GM12878 (cell line): ENCODE results near the gene TMED5. TPM values are rescaled to one million over a fixed set of nuclear protein-coding genes. Genes with fewer than 3 reads are reported as not detected.

Source experiments
- ATAC-seq: fragments of 200-7000 bp; cut with Tn5 transposase; 3 replicates; pipeline ENCODE4 v1.9.1; 2020; ENCODE audit warnings: mild to moderate bottlenecking, moderate library complexity
- BruUV-seq: library from RNA; stranded (reverse); fragments of 400-500 nt; replicated peaks from 2 replicates; lab custom pipeline; 2021; lab: Mats Ljungman, UMichigan
- CTCF ChIA-PET: fragments of 300-600 bp; sonication (Branson Sonifier 250); formaldehyde crosslinking; extraction: SDS; loops from one replicate; lab custom pipeline; 2021; ENCODE audit warnings: inconsistent platforms; lab: Yijun Ruan, JAX
- POLR2A ChIA-PET: fragments of 350-600 bp; formaldehyde crosslinking; extraction: SDS; loops from one replicate; lab custom pipeline; 2021; ENCODE audit warnings: inconsistent platforms; lab: Charles Lee
- RAD21 ChIA-PET: fragments of 300-600 bp; sonication (Branson Sonifier 250); formaldehyde crosslinking; loops from one replicate; lab custom pipeline; 2023; ENCODE audit warnings: antibody characterized with exemption; ENCODE audit not compliant: unreplicated experiment; lab: Charles Lee
- SMC1A ChIA-PET: fragments of 300-600 bp; sonication (Branson Sonifier 250); formaldehyde crosslinking; loops from one replicate; lab custom pipeline; 2023; ENCODE audit not compliant: unreplicated experiment, uncharacterized antibody; lab: Charles Lee
- DNase-seq: peaks from one replicate; pipeline ENCODE4 v3.0.0-alpha.2; 2011; ENCODE audit warnings: low read depth, low spot score
- FAIRE-seq: peaks from 3 replicates; lab custom pipeline; 2011; peaks lifted over from hg19 to GRCh38; lab: Jason Lieb, UNC
- H2AFZ ChIP-seq: 2 replicates; pipeline ENCODE4 v1.6.0; 2011; ENCODE audit warnings: low read depth, low read length, control low read depth; ENCODE audit not compliant: control insufficient read depth
- H3K27ac ChIP-seq: 2 replicates; pipeline ENCODE4 v1.5.1; 2011; ENCODE audit warnings: control low read depth; ENCODE audit not compliant: control insufficient read depth, insufficient read depth
- H3K27me3 ChIP-seq, 2 experiments: replicated peaks in 1 of 2; 2 replicates each; pipeline versions ENCODE4 v1.6.0 to v1.6.1; 2011; ENCODE audit warnings: low read length in 1 of 2; ENCODE audit not compliant: control insufficient read depth in 2 of 2, insufficient read depth in 2 of 2
- H3K36me3 ChIP-seq, 2 experiments: 2 replicates each; pipeline ENCODE4 v1.5.1; 2011; ENCODE audit warnings: low read length in 1 of 2; ENCODE audit not compliant: control insufficient read depth in 2 of 2, insufficient read depth in 2 of 2
- H3K4me1 ChIP-seq: 2 replicates; pipeline ENCODE4 v1.6.1; 2011; ENCODE audit warnings: mild to moderate bottlenecking, low read length, moderate library complexity, mixed read lengths; ENCODE audit not compliant: control insufficient read depth, insufficient read depth
- H3K4me2 ChIP-seq: 2 replicates; pipeline ENCODE4 v1.6.0; 2011; ENCODE audit warnings: control low read depth; ENCODE audit not compliant: control insufficient read depth, insufficient read depth
- H3K4me3 ChIP-seq: fragments of 200-600 bp; sonication (generic); 2 replicates; pipeline ENCODE4 v1.5.1; 2016
- H3K79me2 ChIP-seq: 2 replicates; pipeline ENCODE4 v1.6.0; 2011; ENCODE audit warnings: low read length; ENCODE audit not compliant: control insufficient read depth, insufficient read depth
- H3K9ac ChIP-seq: 2 replicates; pipeline ENCODE4 v1.8.0; 2011; ENCODE audit warnings: low read length, control low read depth, mixed read lengths; ENCODE audit not compliant: control insufficient read depth, insufficient read depth
- H3K9me3 ChIP-seq: replicated peaks from 3 replicates; pipeline ENCODE4 v1.5.1; 2011; ENCODE audit warnings: mild to moderate bottlenecking, low read length; ENCODE audit not compliant: control insufficient read depth, insufficient read depth
- H4K20me1 ChIP-seq: 2 replicates; pipeline ENCODE4 v1.6.0; 2011; ENCODE audit not compliant: control insufficient read depth, insufficient read depth
- CBX5 ChIP-seq: sonication (generic); IDR thresholded peaks from 2 replicates; pipeline ENCODE4 v1.6.1; 2016; ENCODE audit warnings: low read depth, moderate library complexity, mild to moderate bottlenecking, inconsistent platforms
- CEBPZ ChIP-seq: fragments of 150-350 bp; IDR thresholded peaks from 2 replicates; pipeline ENCODE4 v1.6.1; 2016; ENCODE audit warnings: low read depth, low read length
- DPF2 ChIP-seq: fragments of 450-650 bp; IDR thresholded peaks from 2 replicates; pipeline ENCODE4 v1.6.1; 2017; ENCODE audit warnings: mild to moderate bottlenecking
- E2F4 ChIP-seq: IDR thresholded peaks from 2 replicates; pipeline ENCODE4 v1.6.1; 2012; ENCODE audit warnings: low read depth, low read length, improper control_type of control experiment
- EP300 ChIP-seq, 2 experiments: fragments of 150-350 bp in 1 of 2; IDR thresholded peaks; 2 replicates each; pipeline ENCODE4 v1.6.1; 2011 to 2012; ENCODE audit warnings: low read depth in 2 of 2, low read length in 2 of 2, borderline replicate concordance in 1 of 2, improper control_type of control experiment in 1 of 2, inconsistent platforms in 1 of 2; ENCODE audit not compliant: control insufficient read depth in 1 of 2
- HDAC2 ChIP-seq: fragments of 200-600 bp; sonication (generic); IDR thresholded peaks from 2 replicates; pipeline ENCODE4 v1.6.1; 2017
- IRF4 ChIP-seq: IDR thresholded peaks from 2 replicates; pipeline ENCODE4 v1.6.1; 2011; ENCODE audit warnings: low read depth, low read length
- LARP7 ChIP-seq: fragments of 450-650 bp; IDR thresholded peaks from 2 replicates; pipeline ENCODE4 v1.6.1; 2017; ENCODE audit warnings: mild to moderate bottlenecking
- MEF2A ChIP-seq: IDR thresholded peaks from 2 replicates; pipeline ENCODE4 v1.6.1; 2011; ENCODE audit warnings: low read depth, mild to moderate bottlenecking, low read length, moderate library complexity; ENCODE audit not compliant: insufficient read depth
- NFXL1 ChIP-seq: fragments of 450-650 bp; IDR thresholded peaks from 2 replicates; pipeline ENCODE4 v1.6.1; 2017; ENCODE audit warnings: antibody characterized with exemption, mild to moderate bottlenecking, borderline replicate concordance
- POLR2A ChIP-seq: IDR thresholded peaks from 2 replicates; pipeline ENCODE4 v1.6.1; 2011; ENCODE audit warnings: low read depth, mild to moderate bottlenecking, low read length
- RAD51 ChIP-seq: fragments of 450-650 bp; IDR thresholded peaks from 2 replicates; pipeline ENCODE4 v1.6.1; 2016; ENCODE audit warnings: moderate library complexity, mild to moderate bottlenecking, inconsistent platforms
- SKIL ChIP-seq: fragments of 450-650 bp; IDR thresholded peaks from 2 replicates; pipeline ENCODE4 v1.6.1; 2017; ENCODE audit warnings: mild to moderate bottlenecking, low read depth, inconsistent platforms; ENCODE audit not compliant: poor library complexity, severe bottlenecking
- SREBF2 ChIP-seq: IDR thresholded peaks from 2 replicates; pipeline ENCODE4 v1.6.1; 2012; ENCODE audit warnings: mild to moderate bottlenecking, low read length
- SRF ChIP-seq, 2 experiments: IDR thresholded peaks; 2 replicates each; pipeline ENCODE4 v1.6.1; 2011; ENCODE audit warnings: low read depth in 2 of 2, low read length in 2 of 2, mild to moderate bottlenecking in 1 of 2, moderate library complexity in 1 of 2
- TAF1 ChIP-seq: IDR thresholded peaks from 2 replicates; pipeline ENCODE4 v1.6.1; 2011; ENCODE audit warnings: mild to moderate bottlenecking, low read depth, low read length, borderline replicate concordance
- WGBS: methylation state at CpG from one replicate; pipeline ENCODE4 v1.1.6; 2016; ENCODE audit warnings: low lambda C conversion rate; ENCODE audit not compliant: insufficient replicate concordance, insufficient coverage; ENCODE audit errors: missing lambda C conversion rate; 5-methylcytosine and 5-hydroxymethylcytosine counted together
- in situ Hi-C: fragments of 300-500 bp; cut with MboI; formaldehyde crosslinking; loops from 9 replicates; pipeline ENCODE4 v1.14.3; 2018; ENCODE audit warnings: mixed read lengths
- intact Hi-C: fragments of 100-400 bp; cut with micrococcal nuclease; formaldehyde crosslinking; loops from one replicate; pipeline ENCODE4 v1.14.2; 2022; ENCODE audit not compliant: unreplicated experiment
- polyA plus RNA-seq, 11 experiments: library from polyadenylated mRNA; depleted of rRNA in 4 of 11; unstranded in 6 of 11; stranded (reverse) in 5 of 11; fragments of >200 nt; fragmentation: Nextera tagmentation in 4 of 11; fragmentation: Illumina TruSeq in 1 of 11; extraction: Ambion mirVana in 4 of 11; extraction: Trizol in 1 of 11; gene quantifications; 1 replicate in 1 of 11; 2 replicates in 10 of 11; pipeline versions ENCODE4 v1.2.1 to v1.2.3, GENCODE V29; 2011 to 2016; ENCODE audit warnings: inconsistent platforms in 2 of 11, missing spikeins in 2 of 11, low read depth in 1 of 11
- total RNA-seq, 4 experiments: library from RNA; depleted of rRNA in 3 of 4; stranded (reverse); fragments of >200 nt in 3 of 4; fragmentation: Illumina TruSeq in 1 of 4; extraction: Trizol in 1 of 4; gene quantifications; 2 replicates each; pipeline versions ENCODE4 v1.2.1 to v1.2.3, GENCODE V29; 2013 to 2021

TMED5 gene
- total and polyA plus RNA-seq, 10 of the 15 experiments (the other 5 are each of a cell fraction or from before 2014, with no cell fraction given), result 18.5 to 80.6 (median 54.0) TPM

GRCh38 chr1:93177991-93178390 lies 2.2 kb downstream of the TMED5 start:
- ChIA-PET SMC1A (interaction anchor here (1.1 to 1.7 kb wide), 6 partner anchors 9 to 98 kb away, joined by 3 to 7 read pairs (median 4); partner anchors contain the start of gene MTF2), RAD21 (interaction anchor here (0.7 to 1.4 kb wide), 4 partner anchors 27 to 256 kb away, joined by 3 to 10 read pairs (median 3); no protein-coding TSS in a partner anchor), POLR2A (interaction anchor here (0.6 to 2.6 kb wide), 7 partner anchors 12 to 318 kb away, joined by 3 to 7 read pairs (median 5); no protein-coding TSS in a partner anchor), CTCF (interaction anchor here (1.4 kb wide), 1 partner anchor 97 kb away, joined by 10 read pairs; no protein-coding TSS in a partner anchor)
- in situ Hi-C loops, result no loop called here
- Histone ChIP-seq H4K20me1 (peaks cover 2% of the 10 kb centered on the region; the same call in 1 of the 2 replicates), H3K9ac (peak overlapping the region; percentile 99), H2AFZ (no peak overlapping the region), H3K27ac (peak overlapping the region; percentile 99; the same call in 1 of the 2 replicates), H3K4me1 (peaks cover 4% of the 10 kb centered on the region; the same call in 1 of the 2 replicates), H3K9me3 (peaks cover 4% of the 10 kb centered on the region), H3K4me2 (peak overlapping the region; percentile 89), H3K36me3 (peaks cover 2 to 7% of the 10 kb centered on the region in 2 experiments; a peak in 2 of 4 replicates), H3K27me3 (no peaks in the 10 kb centered on the region), H3K79me2 (peaks cover 90% of the 10 kb centered on the region), H3K4me3 (peak overlapping the region; percentile 89)
- 24% methylated on average over 4 of the region's 4 CpGs for whole genome bisulfite sequencing
- no peak for FAIRE-seq
- no peak for ATAC-seq
- no peak for DNase-seq
- BruUV-seq, result no TSS peak
- no peak for TF ChIP-seq IRF4
- TF ChIP-seq DPF2, result no peak
- TF ChIP-seq E2F4, result no peak
- TF ChIP-seq MEF2A, result no peak
- no peak for TF ChIP-seq LARP7
- no peak for TF ChIP-seq SREBF2
- no peak for TF ChIP-seq RAD51
- TF ChIP-seq NFXL1, result no peak
- no peak for TF ChIP-seq SRF (IDR thresholded peaks at IDR 0.05; ENCODE audit: low read depth in 2 of 2, low read length in 2 of 2)
- TF ChIP-seq TAF1, result no peak
- TF ChIP-seq CBX5, result no peak
- TF ChIP-seq HDAC2, result no peak
- no peak for TF ChIP-seq SKIL
- TF ChIP-seq EP300 (IDR thresholded peaks at IDR 0.05; ENCODE audit: borderline replicate concordance in 1 of 2, control insufficient read depth in 1 of 2, low read depth in 2 of 2, low read length in 2 of 2), result no peak
- TF ChIP-seq POLR2A, result no peak
- no peak for TF ChIP-seq CEBPZ
- intact Hi-C loops, result loop anchor here (2.0 to 10.0 kb wide), 2 partner anchors 343 to 669 kb away; partner anchors contain the start of gene RPL5
